Mucosa of descending colon (tissue), 3 donors: ENCODE results near the gene KRTAP10-10. TPM values are rescaled to one million over a fixed set of nuclear protein-coding genes. Genes with fewer than 3 reads are reported as not detected.
A peak's percentile ranks its signal among the peaks of the same experiment; 100 is the strongest.

ENCODE experiments used
- ATAC-seq: fragments of 200-7000 bp; cut with Tn5 transposase; one replicate; pipeline ENCODE4 v1.9.1; 2020; ENCODE audit warnings: mild to moderate bottlenecking, moderate library complexity
- DNase-seq, 3 donors: peaks; one replicate each; pipeline ENCODE4 v3.0.0-alpha.2; 2020
- H3K36me3 ChIP-seq: fragments of 200-600 bp; one replicate; pipeline ENCODE4 v1.8.0; 2021; ENCODE audit warnings: low read depth, mild to moderate bottlenecking
- H3K4me1 ChIP-seq: fragments of 200-600 bp; one replicate; pipeline ENCODE4 v1.8.0; 2021; ENCODE audit warnings: low read depth, mild to moderate bottlenecking
- H3K4me3 ChIP-seq: fragments of 200-600 bp; one replicate; pipeline ENCODE4 v1.8.0; 2021; ENCODE audit warnings: mild to moderate bottlenecking
- H3K9me3 ChIP-seq: fragments of 200-600 bp; one replicate; pipeline ENCODE4 v1.8.0; 2021; ENCODE audit warnings: mild to moderate bottlenecking
- CTCF ChIP-seq: fragments of 200-600 bp; IDR thresholded peaks from one replicate; pipeline ENCODE4 v1.8.0; 2022; ENCODE audit warnings: antibody characterized with exemption, mild to moderate bottlenecking
- intact Hi-C, 2 donors: fragments of 100-400 bp; cut with DNase I in 1 of 2; cut with micrococcal nuclease in 1 of 2; formaldehyde crosslinking; loops; one replicate each; pipeline versions ENCODE4 v1.11.0 to v1.11.1; 2022; cut with DNase I, micrococcal nuclease
- total RNA-seq, 3 donors: library from RNA; stranded (reverse); fragmentation: NEBNext Ultra II Directional in 2 of 3; extraction: Animal tissue kit (Norgen Biotek cat#: 25700) in 2 of 3; gene quantifications; one replicate each; pipeline versions ENCODE4 v1.2.1 to v1.2.4, GENCODE V29; 2021 to 2023
- donor health status: DM: no; HTN: no; CAD: no; lungs with moderate emphysema.
- donor health status: DM: no; HTN: no; CAD: no.
- donor health status: DM: no; HTN: yes; CAD: no.

KRTAP10-10 gene
- total RNA-seq, 3 donors from 2014 or later: not detected

GRCh38 chr21:44653656-44654575, 16.8 kb downstream of the KRTAP10-10 start:
- H3K9me3 ChIP-seq: no peaks in the 10 kb centered on the region
- TF ChIP-seq CTCF: no peak
- no peaks in the 10 kb centered on the region for H3K36me3 ChIP-seq
- DNase-seq: peak in 2 of 3 donors; percentile 8 to 33
- ATAC-seq: peak; percentile 53
- intact Hi-C loops: no loop called here
- no peak overlapping the region for H3K4me3 ChIP-seq
- H3K4me1 ChIP-seq: no peaks in the 10 kb centered on the region

GRCh38 chr21:44654576-44655175, 17.5 kb downstream of the KRTAP10-10 start, which contains the start of gene KRTAP12-4:
TSS of gene KRTAP12-4 (minus strand) at chr21:44654659. CDS start at chr21:44654614, 45 bp downstream.
- no peaks in the 10 kb centered on the region for H3K36me3 ChIP-seq
- H3K4me1 ChIP-seq: no peaks in the 10 kb centered on the region
- intact Hi-C loops: no loop called here
- H3K9me3 ChIP-seq: no peaks in the 10 kb centered on the region
- ATAC-seq: no peak
- no peak for TF ChIP-seq CTCF
- H3K4me3 ChIP-seq: no peak within 1 kb of the TSS
- DNase-seq: no peak

GRCh38 chr21:44656868-44657267, 19.7 kb downstream of the KRTAP10-10 start:
- Histone ChIP-seq H3K4me1 (no peaks in the 10 kb centered on the region), H3K4me3 (no peak overlapping the region), H3K9me3 (no peaks in the 10 kb centered on the region), H3K36me3 (no peaks in the 10 kb centered on the region)
- no peak for ATAC-seq
- DNase-seq: no peak
- intact Hi-C loops: no loop called here
- no peak for TF ChIP-seq CTCF

- ATAC-seq: peak; percentile 70
- no peak within 1 kb of the TSS for H3K4me3 ChIP-seq
- no peaks in the 10 kb centered on the region for H3K9me3 ChIP-seq
- H3K36me3 ChIP-seq: no peaks in the 10 kb centered on the region
- no peak for TF ChIP-seq CTCF
- intact Hi-C loops: no loop called here
- no peak for DNase-seq
- H3K4me1 ChIP-seq: no peaks in the 10 kb centered on the region
These were observed 20.7 kb downstream of the KRTAP10-10 start, which contains the start of gene KRTAP12-3 for GRCh38 chr21:44657635-44658540. TSS of gene KRTAP12-3 (plus strand) at chr21:44657932. CDS start at chr21:44657980, 48 bp downstream.

- no peak for DNase-seq
- Histone ChIP-seq H3K4me1 (no peaks in the 10 kb centered on the region), H3K4me3 (no peak overlapping the region), H3K9me3 (no peaks in the 10 kb centered on the region), H3K36me3 (no peaks in the 10 kb centered on the region)
- intact Hi-C loops: no loop called here
- TF ChIP-seq CTCF: no peak
- ATAC-seq: no peak
These were observed 21.4 kb downstream of the KRTAP10-10 start for GRCh38 chr21:44658541-44658910.
